RWPE2 (cell line): ENCODE data around the gene LIPM.

Experiments used
- ATAC-seq: fragments of 200-7000 bp; cut with Tn5 transposase; 3 replicates; pipeline ENCODE4 v1.9.1; 2021; ENCODE audit warnings: low read depth
- DNase-seq: peaks from one replicate; pipeline ENCODE4 v3.0.0-alpha.2; 2020; ENCODE audit warnings: low spot score
- H3K27ac ChIP-seq: fragments of 450-650 bp; 2 replicates; pipeline ENCODE4 v1.5.1; 2017; ENCODE audit warnings: mild to moderate bottlenecking; ENCODE audit not compliant: poor library complexity, severe bottlenecking
- H3K27me3 ChIP-seq: fragments of 250-450 bp; sonication (Bioruptor Pico); 2 replicates; pipeline ENCODE4 v1.5.1; 2021; ENCODE audit warnings: mild to moderate bottlenecking, moderate library complexity; ENCODE audit not compliant: insufficient read depth, poor library complexity, severe bottlenecking
- H3K36me3 ChIP-seq: fragments of 250-450 bp; sonication (Bioruptor Pico); 2 replicates; pipeline ENCODE4 v1.5.1; 2020; ENCODE audit warnings: low read depth, mild to moderate bottlenecking, moderate library complexity
- H3K4me1 ChIP-seq: fragments of 250-450 bp; sonication (Bioruptor Pico); 2 replicates; pipeline ENCODE4 v1.5.1; 2021; ENCODE audit warnings: mild to moderate bottlenecking, moderate library complexity; ENCODE audit not compliant: insufficient read depth, poor library complexity, severe bottlenecking
- H3K4me3 ChIP-seq: fragments of 250-450 bp; sonication (Bioruptor Pico); 2 replicates; pipeline ENCODE4 v1.5.1; 2021; ENCODE audit warnings: mild to moderate bottlenecking, moderate library complexity; ENCODE audit not compliant: severe bottlenecking
- H3K9me3 ChIP-seq: fragments of 250-450 bp; sonication (Bioruptor Pico); 2 replicates; pipeline ENCODE4 v1.5.1; 2021; ENCODE audit warnings: mild to moderate bottlenecking, moderate library complexity; ENCODE audit not compliant: severe bottlenecking
- CTCF ChIP-seq: fragments of 450-650 bp; IDR thresholded peaks from one replicate; pipeline ENCODE4 v1.5.1; 2017; ENCODE audit warnings: mild to moderate bottlenecking, moderate library complexity; ENCODE audit not compliant: poor library complexity, severe bottlenecking

Gene LIPM

GRCh38 chr10:88840881-88841280, 38.4 kb downstream of the LIPM start:
- no peaks in the 10 kb centered on the region for H3K27me3 ChIP-seq
- TF ChIP-seq CTCF = no peak
- no peaks in the 10 kb centered on the region for H3K9me3 ChIP-seq
- H3K27ac ChIP-seq = no peak overlapping the region
- H3K36me3 ChIP-seq = no peaks in the 10 kb centered on the region
- peaks cover 8% of the 10 kb centered on the region for H3K4me1 ChIP-seq
- no peak overlapping the region for H3K4me3 ChIP-seq
- no peak for DNase-seq
- no peak for ATAC-seq

- H3K36me3 ChIP-seq = no peaks in the 10 kb centered on the region
- no peaks in the 10 kb centered on the region for H3K27me3 ChIP-seq
- no peaks in the 10 kb centered on the region for H3K9me3 ChIP-seq
- no peak overlapping the region for H3K4me3 ChIP-seq
- H3K4me1 ChIP-seq = peaks cover 8% of the 10 kb centered on the region
- DNase-seq = no peak
- H3K27ac ChIP-seq = no peak overlapping the region
- TF ChIP-seq CTCF = no peak
- ATAC-seq = no peak
Measured at GRCh38 chr10:88841316-88842111, 39.0 kb downstream of the LIPM start.

DNA sequence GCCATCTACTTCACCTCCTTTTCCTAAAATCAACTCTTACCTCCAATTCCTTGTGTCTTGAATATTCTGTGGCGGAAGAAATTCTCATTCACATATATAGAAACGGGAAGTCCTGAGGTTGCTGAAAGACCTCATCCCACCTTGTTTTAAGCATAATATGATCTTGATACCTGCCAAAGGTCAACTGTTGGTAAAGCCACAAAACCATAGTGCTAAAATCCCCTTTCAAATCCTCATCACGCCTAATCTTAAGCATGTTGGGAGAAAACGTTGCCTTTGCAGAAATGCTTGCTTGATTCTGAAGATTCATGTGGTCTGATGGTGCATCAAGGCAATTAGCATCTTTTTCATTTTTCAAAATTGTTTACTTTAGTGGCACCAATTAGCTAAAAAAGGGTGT, 40.6 kb downstream of the LIPM start:
- ATAC-seq = no peak
- no peak overlapping the region for H3K27ac ChIP-seq
- H3K27me3 ChIP-seq = no peaks in the 10 kb centered on the region
- DNase-seq = no peak
- H3K4me3 ChIP-seq = no peak overlapping the region
- TF ChIP-seq CTCF = no peak
- H3K4me1 ChIP-seq = peaks cover 11% of the 10 kb centered on the region
- H3K36me3 ChIP-seq = no peaks in the 10 kb centered on the region
- H3K9me3 ChIP-seq = no peaks in the 10 kb centered on the region

- no peaks in the 10 kb centered on the region for H3K9me3 ChIP-seq
- H3K36me3 ChIP-seq = no peaks in the 10 kb centered on the region
- TF ChIP-seq CTCF = no peak
- H3K27ac ChIP-seq = peak overlapping the region; percentile 60
- no peak for DNase-seq
- no peaks in the 10 kb centered on the region for H3K27me3 ChIP-seq
- ATAC-seq = peak; percentile 63
- peaks cover 40% of the 10 kb centered on the region for H3K4me1 ChIP-seq
- H3K4me3 ChIP-seq = no peak overlapping the region
Measured at GRCh38 chr10:88848499-88848898, 46.0 kb downstream of the LIPM start.

DNA sequence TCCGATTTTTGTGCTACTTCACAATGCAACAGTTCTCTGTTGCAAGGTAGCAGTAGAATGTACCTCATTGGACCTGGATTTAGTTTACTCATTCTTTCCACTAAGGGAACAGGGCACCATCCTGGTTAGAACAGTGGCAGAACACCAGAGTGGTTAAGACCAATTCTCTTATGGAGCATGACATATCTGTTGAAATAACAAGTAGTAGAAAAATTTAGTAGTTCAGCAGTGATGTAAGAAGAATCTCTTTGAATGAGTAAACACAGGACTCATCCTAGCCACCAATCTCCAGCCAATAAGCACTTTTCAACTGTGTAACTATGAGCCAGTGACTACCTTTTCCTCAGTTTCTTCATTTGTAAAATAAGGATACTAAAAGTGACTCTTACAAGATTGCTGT, 46.7 kb downstream of the LIPM start:
- no peaks in the 10 kb centered on the region for H3K36me3 ChIP-seq
- ATAC-seq (no peak), DNase-seq (no peak)
- no peak overlapping the region for H3K4me3 ChIP-seq
- H3K27me3 ChIP-seq = no peaks in the 10 kb centered on the region
- no peak for TF ChIP-seq CTCF
- H3K27ac ChIP-seq = peak overlapping the region; percentile 60
- no peaks in the 10 kb centered on the region for H3K9me3 ChIP-seq
- H3K4me1 ChIP-seq = peaks cover 40% of the 10 kb centered on the region
